ENCODE data around the gene DENR. TPM values are rescaled to one million over a fixed set of nuclear protein-coding genes. Genes with fewer than 3 reads are reported as not detected.

Gene DENR
- total RNA-seq, 1 donor from 2014 or later: 46.3 TPM

DNA sequence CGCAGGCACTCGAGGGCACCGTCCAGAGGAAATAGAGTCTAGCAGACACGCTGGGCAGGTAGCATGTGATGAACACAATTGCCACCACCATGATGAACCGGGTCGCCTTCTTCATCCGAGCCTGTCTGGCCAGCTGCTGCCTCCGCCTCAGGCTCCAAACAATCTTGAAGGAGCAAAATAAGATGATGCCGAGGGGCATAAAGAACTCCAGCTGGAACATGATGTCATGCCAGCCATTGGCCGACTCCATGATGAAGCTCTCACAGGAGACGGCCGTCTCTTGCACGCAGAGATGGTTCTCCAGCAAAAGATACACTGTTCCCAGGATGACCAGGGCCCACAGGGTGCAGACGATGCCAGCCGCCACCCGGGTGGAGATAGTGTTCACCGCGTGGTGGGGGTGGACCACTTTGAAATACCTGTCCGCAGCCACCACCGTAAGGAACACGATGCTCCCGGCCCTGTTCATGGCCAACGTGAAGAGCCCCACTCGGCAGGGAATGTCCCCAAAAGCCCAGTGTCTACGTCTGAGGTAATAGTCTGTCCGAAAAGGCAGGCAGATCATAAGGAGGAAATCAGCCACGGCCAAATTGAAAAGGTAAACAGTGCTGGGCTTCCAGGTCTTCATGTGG, 22.9 kb upstream of the DENR start:
- Mint-ChIP-seq H3K27ac (ENCODE audit: unreplicated experiment) (no peak overlapping the region), H3K9me3 (ENCODE audit: low read depth) (no peaks in the 10 kb centered on the region)

DNA sequence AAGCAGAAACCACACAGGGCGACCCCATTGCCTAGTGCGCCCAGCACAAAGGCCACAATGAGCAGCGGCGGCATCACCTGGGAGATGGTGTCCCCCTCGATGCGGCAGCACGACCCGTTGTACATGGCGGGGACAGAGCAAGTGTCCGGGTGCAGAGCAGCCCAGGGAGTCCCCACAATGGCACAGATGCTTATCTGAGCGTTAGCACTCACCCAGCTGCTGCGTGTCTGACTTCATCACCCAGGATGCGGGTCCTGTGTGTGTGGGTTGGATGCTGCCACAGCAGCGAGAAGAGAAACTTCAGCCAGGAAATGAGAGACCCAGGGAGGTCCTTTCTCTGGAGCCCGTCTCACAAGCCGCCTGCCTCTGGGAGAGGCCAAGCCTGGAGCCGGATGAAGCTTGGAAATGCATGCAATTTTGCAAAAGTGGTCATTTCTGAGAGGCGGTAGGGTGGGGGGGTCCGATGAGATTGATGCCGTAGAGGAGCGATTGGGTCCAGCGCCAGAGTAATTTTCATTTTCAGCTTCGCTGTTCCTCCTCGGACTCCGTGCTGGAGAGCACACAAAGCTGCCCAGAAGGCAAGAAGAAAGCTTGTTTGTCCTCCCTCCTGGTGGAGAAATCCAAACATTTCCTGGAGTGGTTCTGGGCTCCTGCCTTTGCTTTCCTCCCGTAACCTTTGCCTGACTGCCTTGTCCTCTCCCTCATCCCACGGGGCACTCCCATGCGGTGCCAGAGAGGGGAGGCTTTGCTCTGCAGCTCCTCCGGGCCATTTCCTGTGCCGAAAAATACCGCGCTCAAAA, 22.2 kb upstream of the DENR start, which contains the start of gene HCAR1:
TSS of gene HCAR1 (minus strand) at position 630 of the 800 bp plus-strand sequence. CDS start at position 125, 505 bp downstream.
- Mint-ChIP-seq H3K27me3 (ENCODE audit: low read depth) (peaks cover 2% of the 10 kb centered on the region), H3K9me3 (ENCODE audit: low read depth) (no peaks in the 10 kb centered on the region), H3K4me3 (ENCODE audit: unreplicated experiment) (no peak within 1 kb of the TSS), H3K27ac (ENCODE audit: unreplicated experiment) (no peak within 1 kb of the TSS), H3K36me3 (ENCODE audit: low read depth) (no peaks in the 10 kb centered on the region), H3K4me1 (ENCODE audit: low read depth) (peaks cover 18% of the 10 kb centered on the region)
- TF ChIP-seq, protein P1, sequence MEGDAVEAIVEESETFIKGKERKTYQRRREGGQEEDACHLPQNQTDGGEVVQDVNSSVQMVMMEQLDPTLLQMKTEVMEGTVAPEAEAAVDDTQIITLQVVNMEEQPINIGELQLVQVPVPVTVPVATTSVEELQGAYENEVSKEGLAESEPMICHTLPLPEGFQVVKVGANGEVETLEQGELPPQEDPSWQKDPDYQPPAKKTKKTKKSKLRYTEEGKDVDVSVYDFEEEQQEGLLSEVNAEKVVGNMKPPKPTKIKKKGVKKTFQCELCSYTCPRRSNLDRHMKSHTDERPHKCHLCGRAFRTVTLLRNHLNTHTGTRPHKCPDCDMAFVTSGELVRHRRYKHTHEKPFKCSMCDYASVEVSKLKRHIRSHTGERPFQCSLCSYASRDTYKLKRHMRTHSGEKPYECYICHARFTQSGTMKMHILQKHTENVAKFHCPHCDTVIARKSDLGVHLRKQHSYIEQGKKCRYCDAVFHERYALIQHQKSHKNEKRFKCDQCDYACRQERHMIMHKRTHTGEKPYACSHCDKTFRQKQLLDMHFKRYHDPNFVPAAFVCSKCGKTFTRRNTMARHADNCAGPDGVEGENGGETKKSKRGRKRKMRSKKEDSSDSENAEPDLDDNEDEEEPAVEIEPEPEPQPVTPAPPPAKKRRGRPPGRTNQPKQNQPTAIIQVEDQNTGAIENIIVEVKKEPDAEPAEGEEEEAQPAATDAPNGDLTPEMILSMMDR (IDR thresholded peaks at IDR 0.05): peak; percentile 43
- no peak for DNase-seq (ENCODE audit: low spot score)

More for the DNA sequence above, 22.9 kb upstream of the DENR start:
- H3K4me1 Mint-ChIP-seq (ENCODE audit: low read depth): peaks cover 18% of the 10 kb centered on the region
- no peak for DNase-seq (ENCODE audit: low spot score)
- H3K36me3 Mint-ChIP-seq (ENCODE audit: low read depth): no peaks in the 10 kb centered on the region
- peaks cover 2% of the 10 kb centered on the region for H3K27me3 Mint-ChIP-seq (ENCODE audit: low read depth)
- TF ChIP-seq, protein P1 (IDR thresholded peaks at IDR 0.05): no peak
- H3K4me3 Mint-ChIP-seq (ENCODE audit: unreplicated experiment): no peak overlapping the region

DNA sequence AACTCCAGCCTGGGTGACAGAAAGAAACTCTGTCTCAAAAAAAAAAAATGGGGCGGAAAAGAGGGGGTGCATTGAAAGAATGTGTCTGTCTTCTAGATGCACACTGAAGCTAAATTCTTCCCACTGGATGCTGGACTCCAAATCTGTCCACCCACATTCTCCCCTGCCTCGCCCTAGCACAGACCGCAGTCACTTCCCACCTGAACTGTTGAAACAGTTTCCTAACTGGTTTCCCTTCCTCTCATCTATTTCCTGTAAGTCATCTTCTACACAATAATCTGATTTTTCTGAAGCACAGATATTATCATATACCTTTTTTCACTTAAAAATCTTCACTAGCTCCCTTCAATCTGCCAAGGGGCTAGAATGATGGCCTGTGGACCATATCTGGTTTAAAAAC, 20.5 kb upstream of the DENR start:
- DNase-seq (ENCODE audit: low spot score): no peak
- no peak overlapping the region for H3K27ac Mint-ChIP-seq (ENCODE audit: unreplicated experiment)
- H3K9me3 Mint-ChIP-seq (ENCODE audit: low read depth): no peaks in the 10 kb centered on the region
- no peak overlapping the region for H3K4me3 Mint-ChIP-seq (ENCODE audit: unreplicated experiment)
- TF ChIP-seq, protein P1 (IDR thresholded peaks at IDR 0.05): no peak
- no peaks in the 10 kb centered on the region for H3K36me3 Mint-ChIP-seq (ENCODE audit: low read depth)
- peaks cover 2% of the 10 kb centered on the region for H3K27me3 Mint-ChIP-seq (ENCODE audit: low read depth)
- peaks cover 14% of the 10 kb centered on the region for H3K4me1 Mint-ChIP-seq (ENCODE audit: low read depth)

DNA sequence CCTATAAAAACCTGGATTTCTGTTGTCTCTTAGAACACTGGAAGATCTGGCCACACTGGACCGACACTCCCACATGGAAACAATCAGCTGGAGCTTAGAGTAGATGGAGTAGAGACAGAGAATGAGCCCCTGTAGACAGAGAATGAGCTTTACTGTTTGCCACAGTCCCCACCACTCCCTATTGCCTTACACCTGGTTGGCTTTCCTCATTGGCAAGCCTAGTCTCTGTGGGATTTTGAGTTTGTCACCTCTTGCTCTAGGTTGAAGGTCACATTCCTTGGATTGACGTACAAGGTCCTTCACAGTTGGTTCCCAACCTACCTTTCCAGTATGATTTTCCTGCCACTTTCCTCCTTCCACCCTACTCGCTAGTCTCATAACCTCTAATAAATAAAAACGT, 20.0 kb upstream of the DENR start:
- TF ChIP-seq, protein P1 (IDR thresholded peaks at IDR 0.05): no peak
- Mint-ChIP-seq H3K36me3 (ENCODE audit: low read depth) (no peaks in the 10 kb centered on the region), H3K27ac (ENCODE audit: unreplicated experiment) (no peak overlapping the region), H3K9me3 (ENCODE audit: low read depth) (no peaks in the 10 kb centered on the region), H3K27me3 (ENCODE audit: low read depth) (peaks cover 2% of the 10 kb centered on the region), H3K4me3 (ENCODE audit: unreplicated experiment) (no peak overlapping the region), H3K4me1 (ENCODE audit: low read depth) (peaks cover 14% of the 10 kb centered on the region)
- no peak for DNase-seq (ENCODE audit: low spot score)

DNA sequence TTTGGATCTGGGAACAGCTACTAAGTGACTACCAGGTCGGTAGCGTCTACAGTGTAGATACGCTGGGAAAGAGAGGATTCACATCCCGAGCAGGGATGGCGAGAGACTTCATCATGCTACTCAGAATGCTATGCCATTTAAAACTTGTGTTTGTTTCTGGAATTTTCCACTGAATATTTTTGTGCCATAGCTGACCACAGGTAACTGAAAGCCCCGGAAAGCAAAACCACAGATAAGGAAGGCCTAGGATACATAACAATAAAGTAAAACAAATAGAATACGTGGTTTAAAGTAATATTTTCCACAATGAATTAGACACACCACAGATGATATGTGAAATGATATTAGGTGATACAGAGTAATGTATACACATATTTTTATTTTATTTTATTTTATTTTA, 14.1 kb upstream of the DENR start:
- DNase-seq (ENCODE audit: low spot score): peak; percentile 7
- Mint-ChIP-seq H3K27me3 (ENCODE audit: low read depth) (peaks cover 2% of the 10 kb centered on the region), H3K9me3 (ENCODE audit: low read depth) (no peaks in the 10 kb centered on the region), H3K27ac (ENCODE audit: unreplicated experiment) (no peak overlapping the region), H3K4me1 (ENCODE audit: low read depth) (no peaks in the 10 kb centered on the region), H3K4me3 (ENCODE audit: unreplicated experiment) (no peak overlapping the region), H3K36me3 (ENCODE audit: low read depth) (no peaks in the 10 kb centered on the region)
- TF ChIP-seq, protein P1 (IDR thresholded peaks at IDR 0.05): no peak

Measured in chondrocyte (in vitro differentiated cells).